GM10847 (cell line): ENCODE results near the gene GABBR2.

Experiments used
- POLR2A ChIP-seq: IDR thresholded peaks from 2 replicates; pipeline ENCODE4 v1.6.1; 2011; ENCODE audit not compliant: insufficient read length; ENCODE audit errors: extremely low read depth

GABBR2 gene

GRCh38 chr9:98495530-98495929, 213.2 kb downstream of the GABBR2 start:
- TF ChIP-seq POLR2A, result no peak

- TF ChIP-seq POLR2A, result no peak
These were observed 213.9 kb downstream of the GABBR2 start for GRCh38 chr9:98494852-98495251.

- TF ChIP-seq POLR2A, result no peak
These were observed 216.9 kb downstream of the GABBR2 start for GRCh38 chr9:98491828-98492227.

- no peak for TF ChIP-seq POLR2A
These were observed 217.5 kb downstream of the GABBR2 start for GRCh38 chr9:98491231-98491651.

DNA sequence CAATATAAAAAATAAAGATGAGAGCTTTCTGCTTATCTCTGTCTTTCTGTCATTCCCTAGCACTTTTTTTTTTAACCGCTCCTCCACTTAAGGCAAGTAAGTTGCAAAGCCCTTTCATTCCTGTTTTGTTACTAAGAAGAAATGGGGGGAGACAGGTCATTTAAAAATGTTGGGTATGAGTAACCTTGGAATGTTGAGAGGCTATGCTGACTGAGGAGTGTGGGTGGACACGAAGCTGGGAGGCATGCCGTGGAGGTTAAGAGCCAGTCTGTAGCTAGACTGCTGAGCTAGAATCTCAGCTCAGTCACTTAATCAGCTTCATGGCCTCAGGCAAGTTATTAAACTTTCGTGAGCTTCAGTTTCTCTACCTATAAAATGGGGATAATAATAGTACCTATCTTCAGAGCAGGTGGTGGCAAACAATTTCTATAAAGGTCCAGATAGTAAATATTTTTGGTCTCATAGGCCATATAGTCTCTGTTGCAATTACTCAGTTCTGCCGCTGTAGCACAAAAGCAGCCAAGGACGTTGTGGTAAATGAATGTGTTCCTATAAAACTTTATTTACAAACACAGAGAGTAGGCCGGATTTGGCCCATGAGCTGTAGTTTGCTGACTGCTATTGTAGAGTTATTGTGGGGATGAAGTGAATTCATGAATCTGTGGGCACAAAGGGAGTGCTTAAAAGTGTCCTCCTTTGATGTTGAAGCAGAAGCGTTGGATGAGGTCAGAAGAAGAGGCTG, 220.0 kb downstream of the GABBR2 start:
- no peak for TF ChIP-seq POLR2A

- no peak for TF ChIP-seq POLR2A
These were observed 223.0 kb downstream of the GABBR2 start for GRCh38 chr9:98485706-98486105.

GRCh38 chr9:98484162-98484561, 224.6 kb downstream of the GABBR2 start:
- no peak for TF ChIP-seq POLR2A

GRCh38 chr9:98482226-98482625, 226.5 kb downstream of the GABBR2 start:
- TF ChIP-seq POLR2A, result no peak

- TF ChIP-seq POLR2A, result no peak
These were observed 227.1 kb downstream of the GABBR2 start for GRCh38 chr9:98481676-98482075.

- no peak for TF ChIP-seq POLR2A
These were observed 228.5 kb downstream of the GABBR2 start for GRCh38 chr9:98479967-98480847.

- TF ChIP-seq POLR2A, result no peak
These were observed 229.3 kb downstream of the GABBR2 start for GRCh38 chr9:98479449-98479848.

DNA sequence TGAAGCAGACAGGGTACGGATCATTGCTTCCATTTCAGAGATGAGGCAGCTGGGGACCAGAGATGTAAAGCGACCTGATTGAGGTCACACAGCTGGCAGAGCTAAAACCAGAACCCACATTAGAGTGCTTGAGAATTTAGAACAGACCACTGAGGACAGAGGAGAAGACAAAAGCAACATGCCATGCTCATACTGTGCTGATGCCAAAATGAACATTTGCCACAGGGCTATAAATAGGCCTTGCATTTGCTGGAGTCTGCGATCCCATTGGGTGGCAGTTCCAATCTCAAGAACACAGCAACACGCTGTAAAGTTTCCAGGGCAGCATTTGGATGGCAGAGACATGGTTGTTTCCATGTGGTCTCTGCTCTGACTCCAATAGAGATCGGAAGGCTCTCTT, 230.9 kb downstream of the GABBR2 start:
- no peak for TF ChIP-seq POLR2A

DNA sequence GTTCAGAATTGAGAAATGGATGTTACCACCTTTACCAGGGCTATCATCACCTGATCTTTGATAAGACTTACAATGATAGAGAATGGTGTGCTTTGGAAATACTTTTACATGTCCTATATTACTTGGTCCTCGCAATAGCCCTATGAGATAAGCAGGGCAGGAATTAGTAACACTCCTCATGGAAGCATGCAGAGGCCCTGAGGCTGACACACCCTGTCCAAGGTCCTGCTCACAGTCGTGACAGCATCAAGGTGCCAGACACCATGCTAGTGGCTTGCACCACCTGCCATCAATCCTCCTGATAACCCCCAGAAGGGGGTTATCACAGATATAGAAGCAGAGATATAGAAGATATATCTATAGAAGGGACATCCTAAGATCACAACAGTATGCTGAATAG, 236.5 kb downstream of the GABBR2 start:
- no peak for TF ChIP-seq POLR2A

DNA sequence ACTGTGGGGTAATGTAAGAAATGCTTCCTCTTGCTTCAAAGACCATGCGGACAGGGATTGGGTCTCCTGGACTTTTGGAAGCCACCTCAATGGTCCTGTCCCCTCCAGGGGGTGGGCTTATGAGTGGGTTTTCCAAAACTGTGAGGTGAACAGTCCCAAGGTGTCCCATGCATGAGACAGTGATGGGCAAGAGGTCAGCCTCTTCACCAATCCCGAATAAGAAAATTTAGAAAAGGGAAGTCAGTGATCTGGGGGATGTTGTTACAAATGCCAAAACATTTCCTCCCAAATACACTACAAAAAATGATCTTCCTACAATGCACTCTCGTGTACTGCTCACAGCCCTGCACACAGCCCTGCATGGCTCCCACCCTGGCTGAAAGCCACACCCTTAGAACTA, 237.6 kb downstream of the GABBR2 start:
- no peak for TF ChIP-seq POLR2A

GRCh38 chr9:98468567-98469239, 240.0 kb downstream of the GABBR2 start:
- TF ChIP-seq POLR2A, result no peak

DNA sequence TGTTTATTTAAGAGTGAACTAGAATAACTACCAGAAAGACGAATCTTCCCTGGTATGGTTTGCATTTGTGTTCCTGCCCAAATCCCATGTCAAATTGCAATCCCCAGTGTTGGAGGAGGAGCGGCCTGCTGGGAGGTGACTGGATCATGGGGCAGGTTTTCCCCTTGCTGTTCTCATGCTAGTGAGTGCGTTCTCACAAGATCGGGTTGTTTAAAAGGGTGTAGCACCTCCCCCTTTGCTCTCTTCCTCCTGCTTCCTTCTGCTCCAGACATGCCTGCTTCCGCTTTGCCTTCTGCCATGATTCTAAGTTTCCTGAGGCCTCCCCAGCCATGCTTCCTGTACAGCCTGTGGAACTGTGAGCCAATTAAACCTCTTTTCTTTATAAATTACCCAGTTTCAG, 242.9 kb downstream of the GABBR2 start:
- no peak for TF ChIP-seq POLR2A
